OCI-M2 (cell line): ENCODE measurements around the gene TTC19.
"Not testable (repeated sequence)": the region's sequence is repeated elsewhere in the genome, so short reads cannot be mapped to it uniquely, and the experiment has no call there.

ENCODE experiments used
- DNase-seq: peaks from one replicate; lab custom pipeline; 2025; ENCODE audit not compliant: unreplicated experiment; lab: John Stamatoyannopoulos, UW

Gene TTC19

GRCh38 chr17:16027708-16028584 is 28.3 kb downstream of the TTC19 start:
- no peak for DNase-seq

GRCh38 chr17:16033729-16034349 is 34.2 kb downstream of the TTC19 start:
- DNase-seq, result no peak

GRCh38 chr17:16036261-16036660 is 36.6 kb downstream of the TTC19 start:
- DNase-seq, result no peak

GRCh38 chr17:16037636-16038035 is 38.0 kb downstream of the TTC19 start:
- DNase-seq, result no peak

- DNase-seq, result no peak
Measured at GRCh38 chr17:16040710-16041251, 41.2 kb downstream of the TTC19 start.

- no peak for DNase-seq
Measured at GRCh38 chr17:16044487-16044886, 44.9 kb downstream of the TTC19 start.

- DNase-seq, result no peak
Measured at GRCh38 chr17:16046966-16047365, 47.3 kb downstream of the TTC19 start.

- no peak for DNase-seq
Measured at GRCh38 chr17:16048811-16049449, 49.3 kb downstream of the TTC19 start.

- DNase-seq, result no peak
Measured at GRCh38 chr17:16050844-16051243, 51.2 kb downstream of the TTC19 start.

GRCh38 chr17:16052486-16052885 is 52.9 kb downstream of the TTC19 start:
- no peak for DNase-seq

GRCh38 chr17:16055139-16055538 is 55.5 kb downstream of the TTC19 start:
- not testable (repeated sequence) for DNase-seq

GRCh38 chr17:16061631-16062030 is 62.0 kb downstream of the TTC19 start:
- DNase-seq, result no peak

GRCh38 chr17:16066125-16066524 is 66.5 kb downstream of the TTC19 start:
- DNase-seq, result no peak

- DNase-seq, result no peak
Measured at GRCh38 chr17:16068323-16068722, 68.7 kb downstream of the TTC19 start.

- no peak for DNase-seq
Measured at GRCh38 chr17:16072031-16072430, 72.4 kb downstream of the TTC19 start.

- no peak for DNase-seq
Measured at GRCh38 chr17:16073845-16074244, 74.2 kb downstream of the TTC19 start.

- DNase-seq, result no peak
Measured at GRCh38 chr17:16074423-16074822, 74.8 kb downstream of the TTC19 start.

GRCh38 chr17:16075949-16076348 is 76.3 kb downstream of the TTC19 start:
- DNase-seq, result no peak
